NCI-H1092 (cell line): Measurements from ENCODE around the gene KLHL18.
"Not testable (repeated sequence)": the region's sequence is repeated elsewhere in the genome, so short reads cannot be mapped to it uniquely, and the experiment has no call there.

ENCODE experiments used
- DNase-seq: peaks from one replicate; lab custom pipeline; 2025; lab: John Stamatoyannopoulos, UW

KLHL18 gene

GRCh38 chr3:47274652-47275051, 8.1 kb upstream of the KLHL18 start:
- DNase-seq, result no peak

GRCh38 chr3:47276558-47276957, 6.2 kb upstream of the KLHL18 start:
- DNase-seq, result no peak

- no peak for DNase-seq
Measured at GRCh38 chr3:47280519-47280918, 2.2 kb upstream of the KLHL18 start.

GRCh38 chr3:47283193-47283537, 421 bp downstream of the KLHL18 start:
- DNase-seq, result no peak

GRCh38 chr3:47283591-47284364, 1.0 kb downstream of the KLHL18 start:
- DNase-seq, result no peak

- no peak for DNase-seq
Measured at GRCh38 chr3:47288966-47289910, 6.5 kb downstream of the KLHL18 start.

GRCh38 chr3:47291158-47291753, 8.5 kb downstream of the KLHL18 start:
- DNase-seq, result no peak

- not testable (repeated sequence) for DNase-seq
Measured at GRCh38 chr3:47291754-47292420, 9.1 kb downstream of the KLHL18 start.

GRCh38 chr3:47293822-47294221, 11.1 kb downstream of the KLHL18 start:
- no peak for DNase-seq

GRCh38 chr3:47294392-47294791, 11.6 kb downstream of the KLHL18 start:
- DNase-seq, result no peak

- DNase-seq, result no peak
Measured at GRCh38 chr3:47295322-47295721, 12.6 kb downstream of the KLHL18 start.

GRCh38 chr3:47295976-47296375, 13.2 kb downstream of the KLHL18 start:
- DNase-seq, result no peak

- no peak for DNase-seq
Measured at GRCh38 chr3:47296562-47297302, 14.0 kb downstream of the KLHL18 start.

GRCh38 chr3:47298439-47298838, 15.7 kb downstream of the KLHL18 start:
- no peak for DNase-seq

- DNase-seq, result no peak
Measured at GRCh38 chr3:47299381-47300318, 16.9 kb downstream of the KLHL18 start.

- no peak for DNase-seq
Measured at GRCh38 chr3:47301456-47301855, 18.7 kb downstream of the KLHL18 start.

GRCh38 chr3:47306022-47306421, 23.3 kb downstream of the KLHL18 start:
- no peak for DNase-seq

- not testable (repeated sequence) for DNase-seq
Measured at GRCh38 chr3:47309231-47309630, 26.5 kb downstream of the KLHL18 start.

- no peak for DNase-seq
Measured at GRCh38 chr3:47310391-47310790, 27.6 kb downstream of the KLHL18 start.

GRCh38 chr3:47313341-47314055, 30.8 kb downstream of the KLHL18 start:
- no peak for DNase-seq
